SK-N-MC (cell line): ENCODE results near the gene KRT71.

Experiments
- EZH2 ChIP-seq: fragments of 200-600 bp; sonication (generic); IDR thresholded peaks from one replicate; pipeline ENCODE4 v1.6.1; 2017; ENCODE audit warnings: antibody characterized with exemption
- POLR2AphosphoS5 ChIP-seq: IDR thresholded peaks from 2 replicates; pipeline ENCODE4 v1.6.1; 2012; ENCODE audit warnings: mild to moderate bottlenecking, low read depth, low read length, borderline replicate concordance

GRCh38 chr12:52496590-52497071 is 56.3 kb downstream of the KRT71 start:
- TF ChIP-seq EZH2 (no peak), POLR2AphosphoS5 (no peak)
